AG04450 (cell line): ENCODE results near the gene LRRK1. TPM values are rescaled to one million over a fixed set of nuclear protein-coding genes. Genes with fewer than 3 reads are reported as not detected.

Experiments used
- CTCF ChIA-PET: fragments of 300-600, 350-600 bp; formaldehyde crosslinking; extraction: SDS; loops from one replicate; lab custom pipeline; 2022; ENCODE audit warnings: antibody characterized with exemption, inconsistent platforms; lab: Charles Lee
- POLR2A ChIA-PET: fragments of 350-600 bp; formaldehyde crosslinking; extraction: SDS; loops from one replicate; lab custom pipeline; 2021; ENCODE audit warnings: antibody characterized with exemption, inconsistent platforms; lab: Yijun Ruan, JAX
- DNase-seq: peaks from one replicate; pipeline ENCODE4 v3.0.0-alpha.2; 2011; ENCODE audit warnings: low read depth, low spot score
- H3K27ac ChIP-seq: one replicate; pipeline ENCODE4 v1.5.1; 2012; ENCODE audit warnings: low read depth, low read length, control low read depth
- H3K27me3 ChIP-seq: one replicate; pipeline ENCODE4 v1.6.0; 2012; ENCODE audit warnings: low read length; ENCODE audit not compliant: control insufficient read depth, insufficient read depth
- H3K4me3 ChIP-seq: 2 replicates; pipeline ENCODE4 v1.5.1; 2011; ENCODE audit warnings: mild to moderate bottlenecking, low read depth, low read length, control low read depth
- H3K9me3 ChIP-seq: 2 replicates; pipeline ENCODE4 v1.5.1; 2012; ENCODE audit warnings: low read length; ENCODE audit not compliant: control insufficient read depth, insufficient read depth
- CTCF ChIP-seq: IDR thresholded peaks from 2 replicates; pipeline ENCODE4 v1.5.1; 2011; ENCODE audit warnings: low read depth, low read length, control low read depth, inconsistent platforms
- polyA plus RNA-seq: library from polyadenylated mRNA; depleted of rRNA; stranded (reverse); fragments of >200 nt; gene quantifications from 2 replicates; pipeline ENCODE4 v1.2.3, GENCODE V29; 2011

Gene LRRK1
- polyA plus RNA-seq, 1 experiment = 5.6 TPM

GRCh38 chr15:100895721-100896120 is 23.4 kb upstream of the LRRK1 start:
- DNase-seq = no peak
- H3K4me3 ChIP-seq = no peak overlapping the region
- no peak for TF ChIP-seq CTCF
- no peak overlapping the region for H3K27ac ChIP-seq
- ChIA-PET CTCF (interaction anchor here (1.0 to 2.5 kb wide), 4 partner anchors 22 to 113 kb away, joined by 3 to 11 read pairs (median 6); no protein-coding TSS in a partner anchor), POLR2A (no interaction called here)
- no peaks in the 10 kb centered on the region for H3K27me3 ChIP-seq
- H3K9me3 ChIP-seq = no peaks in the 10 kb centered on the region

GRCh38 chr15:100897221-100898151 is 21.7 kb upstream of the LRRK1 start:
- TF ChIP-seq CTCF = no peak
- no peaks in the 10 kb centered on the region for H3K9me3 ChIP-seq
- no peak for DNase-seq
- H3K27ac ChIP-seq = no peak overlapping the region
- POLR2A ChIA-PET = no interaction called here
- no peak overlapping the region for H3K4me3 ChIP-seq
- CTCF ChIA-PET = interaction anchor here (1.7 to 2.5 kb wide), 4 partner anchors 20 to 110 kb away, joined by 4 to 11 read pairs (median 8); partner anchors contain the start of gene LRRK1
- no peaks in the 10 kb centered on the region for H3K27me3 ChIP-seq

- TF ChIP-seq CTCF = no peak
- H3K9me3 ChIP-seq = no peaks in the 10 kb centered on the region
- H3K4me3 ChIP-seq = no peak overlapping the region
- POLR2A ChIA-PET = no interaction called here
- DNase-seq = no peak
- H3K27ac ChIP-seq = no peak overlapping the region
- no peaks in the 10 kb centered on the region for H3K27me3 ChIP-seq
- CTCF ChIA-PET = interaction anchor here (2.4 kb wide), 1 partner anchor 20 kb away, joined by 8 read pairs; the partner anchor contains the start of gene LRRK1
These were observed 21.0 kb upstream of the LRRK1 start for GRCh38 chr15:100898152-100898490.

GRCh38 chr15:100898661-100899462 is 20.3 kb upstream of the LRRK1 start:
- DNase-seq = no peak
- Histone ChIP-seq H3K4me3 (no peak overlapping the region), H3K27ac (no peak overlapping the region), H3K9me3 (no peaks in the 10 kb centered on the region), H3K27me3 (no peaks in the 10 kb centered on the region)
- ChIA-PET CTCF (interaction anchor here (2.4 kb wide), 1 partner anchor 19 kb away, joined by 8 read pairs; the partner anchor contains the start of gene LRRK1), POLR2A (no interaction called here)
- TF ChIP-seq CTCF = no peak
